ENCODE results near the gene PDLIM7.

PDLIM7 gene

DNA sequence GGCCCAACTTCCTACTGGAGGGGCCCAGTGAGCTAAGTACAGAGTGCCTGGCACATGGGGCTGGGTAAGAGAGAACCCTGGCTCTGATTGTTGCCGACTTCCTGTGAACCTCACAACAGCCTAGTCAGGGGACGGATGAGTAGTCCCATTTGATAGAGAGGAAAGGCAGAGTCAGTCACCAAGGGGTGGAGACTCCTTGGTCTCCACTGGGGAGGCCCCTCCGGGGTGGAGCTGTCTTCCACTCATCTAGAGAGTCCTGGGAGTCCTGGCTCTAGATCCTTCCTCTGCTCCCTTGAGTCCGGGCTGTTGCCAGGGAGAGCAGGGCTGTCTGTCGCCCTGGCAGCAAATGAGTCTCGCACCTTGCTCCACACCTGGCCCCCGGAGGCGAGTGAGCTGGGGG, 63.0 kb downstream of the PDLIM7 start:
- no peak for TF ChIP-seq EGR1 (IDR thresholded peaks at IDR 0.05)
- no peak for TF ChIP-seq USF1 (IDR thresholded peaks at IDR 0.05)
- TF ChIP-seq, protein P1, sequence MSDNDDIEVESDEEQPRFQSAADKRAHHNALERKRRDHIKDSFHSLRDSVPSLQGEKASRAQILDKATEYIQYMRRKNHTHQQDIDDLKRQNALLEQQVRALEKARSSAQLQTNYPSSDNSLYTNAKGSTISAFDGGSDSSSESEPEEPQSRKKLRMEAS (IDR thresholded peaks at IDR 0.05): no peak
- TF ChIP-seq TAF1 (IDR thresholded peaks at IDR 0.05; ENCODE audit: low read depth): no peak
- no peak for TF ChIP-seq YY1 (IDR thresholded peaks at IDR 0.05; ENCODE audit: low read depth)
- TF ChIP-seq CEBPB (IDR thresholded peaks at IDR 0.05): no peak
- TF ChIP-seq NFIC (IDR thresholded peaks at IDR 0.05): no peak
- TF ChIP-seq RAD21 (IDR thresholded peaks at IDR 0.05; ENCODE audit: low read depth): no peak
- no peak for TF ChIP-seq ZBTB7A (IDR thresholded peaks at IDR 0.05; ENCODE audit: low read depth)
- no peak for TF ChIP-seq TEAD4 (IDR thresholded peaks at IDR 0.05)
- TF ChIP-seq TCF12 (IDR thresholded peaks at IDR 0.05; ENCODE audit: low read depth): no peak
- TF ChIP-seq EP300 (IDR thresholded peaks at IDR 0.05; ENCODE audit: borderline replicate concordance): no peak
- no peak for TF ChIP-seq FOXM1 (IDR thresholded peaks at IDR 0.05; ENCODE audit: borderline replicate concordance, low read depth)
- no peak for TF ChIP-seq CREB1 (IDR thresholded peaks at IDR 0.05; ENCODE audit: low read depth)
- TF ChIP-seq, protein P2, sequence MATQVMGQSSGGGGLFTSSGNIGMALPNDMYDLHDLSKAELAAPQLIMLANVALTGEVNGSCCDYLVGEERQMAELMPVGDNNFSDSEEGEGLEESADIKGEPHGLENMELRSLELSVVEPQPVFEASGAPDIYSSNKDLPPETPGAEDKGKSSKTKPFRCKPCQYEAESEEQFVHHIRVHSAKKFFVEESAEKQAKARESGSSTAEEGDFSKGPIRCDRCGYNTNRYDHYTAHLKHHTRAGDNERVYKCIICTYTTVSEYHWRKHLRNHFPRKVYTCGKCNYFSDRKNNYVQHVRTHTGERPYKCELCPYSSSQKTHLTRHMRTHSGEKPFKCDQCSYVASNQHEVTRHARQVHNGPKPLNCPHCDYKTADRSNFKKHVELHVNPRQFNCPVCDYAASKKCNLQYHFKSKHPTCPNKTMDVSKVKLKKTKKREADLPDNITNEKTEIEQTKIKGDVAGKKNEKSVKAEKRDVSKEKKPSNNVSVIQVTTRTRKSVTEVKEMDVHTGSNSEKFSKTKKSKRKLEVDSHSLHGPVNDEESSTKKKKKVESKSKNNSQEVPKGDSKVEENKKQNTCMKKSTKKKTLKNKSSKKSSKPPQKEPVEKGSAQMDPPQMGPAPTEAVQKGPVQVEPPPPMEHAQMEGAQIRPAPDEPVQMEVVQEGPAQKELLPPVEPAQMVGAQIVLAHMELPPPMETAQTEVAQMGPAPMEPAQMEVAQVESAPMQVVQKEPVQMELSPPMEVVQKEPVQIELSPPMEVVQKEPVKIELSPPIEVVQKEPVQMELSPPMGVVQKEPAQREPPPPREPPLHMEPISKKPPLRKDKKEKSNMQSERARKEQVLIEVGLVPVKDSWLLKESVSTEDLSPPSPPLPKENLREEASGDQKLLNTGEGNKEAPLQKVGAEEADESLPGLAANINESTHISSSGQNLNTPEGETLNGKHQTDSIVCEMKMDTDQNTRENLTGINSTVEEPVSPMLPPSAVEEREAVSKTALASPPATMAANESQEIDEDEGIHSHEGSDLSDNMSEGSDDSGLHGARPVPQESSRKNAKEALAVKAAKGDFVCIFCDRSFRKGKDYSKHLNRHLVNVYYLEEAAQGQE (IDR thresholded peaks at IDR 0.05; ENCODE audit: low read depth): no peak

GRCh38 chr5:177433658-177434217, 63.7 kb downstream of the PDLIM7 start:
- no peak for TF ChIP-seq YY1 (IDR thresholded peaks at IDR 0.05; ENCODE audit: low read depth)
